IPS-18c (cell line): ENCODE measurements around the gene LNPK.

Experiments
- H3K4me3 ChIP-seq: 2 replicates; pipeline ENCODE4 v1.7.0; 2013; ENCODE audit warnings: low read depth, mild to moderate bottlenecking, low read length, moderate library complexity; ENCODE audit not compliant: insufficient read depth
- H3K9me3 ChIP-seq: one replicate; pipeline ENCODE4 v1.6.1; 2013; ENCODE audit warnings: mild to moderate bottlenecking, low read length, moderate library complexity; ENCODE audit not compliant: control insufficient read depth, insufficient read depth

LNPK gene

GRCh38 chr2:176001916-176002687 is at the start of gene LNPK:
Gene LNPK, minus strand, starts transcription at chr2:176002267. Its CDS starts 6,683 bp downstream, at chr2:175995584.
- no peaks in the 10 kb centered on the region for H3K9me3 ChIP-seq
- H3K4me3 ChIP-seq = peak within 1 kb of the TSS; percentile 78

- no peaks in the 10 kb centered on the region for H3K9me3 ChIP-seq
- no peak overlapping the region for H3K4me3 ChIP-seq
Measured at GRCh38 chr2:176039375-176039774, 37.3 kb upstream of the LNPK start.

GRCh38 chr2:176038694-176039093 is 36.6 kb upstream of the LNPK start:
- H3K4me3 ChIP-seq = no peak overlapping the region
- H3K9me3 ChIP-seq = no peaks in the 10 kb centered on the region

GRCh38 chr2:176035013-176035691 is 33.1 kb upstream of the LNPK start:
- Histone ChIP-seq H3K4me3 (no peak overlapping the region), H3K9me3 (no peaks in the 10 kb centered on the region)

GRCh38 chr2:176027806-176028205 is 25.7 kb upstream of the LNPK start:
- Histone ChIP-seq H3K4me3 (no peak overlapping the region), H3K9me3 (no peaks in the 10 kb centered on the region)

- H3K9me3 ChIP-seq = no peaks in the 10 kb centered on the region
- H3K4me3 ChIP-seq = no peak overlapping the region
Measured at GRCh38 chr2:176025932-176026331, 23.9 kb upstream of the LNPK start.

- H3K4me3 ChIP-seq = no peak overlapping the region
Measured at GRCh38 chr2:176024083-176024482, 22.0 kb upstream of the LNPK start.

GRCh38 chr2:176022048-176022447 is 20.0 kb upstream of the LNPK start:
- H3K4me3 ChIP-seq = no peak overlapping the region
- no peaks in the 10 kb centered on the region for H3K9me3 ChIP-seq

More at GRCh38 chr2:176024083-176024482, 22.0 kb upstream of the LNPK start:
- no peaks in the 10 kb centered on the region for H3K9me3 ChIP-seq

- H3K9me3 ChIP-seq = no peaks in the 10 kb centered on the region
- no peak overlapping the region for H3K4me3 ChIP-seq
Measured at GRCh38 chr2:176020400-176020799, 18.3 kb upstream of the LNPK start.

GRCh38 chr2:176018708-176019107 is 16.6 kb upstream of the LNPK start:
- peaks cover 4% of the 10 kb centered on the region for H3K9me3 ChIP-seq
- no peak overlapping the region for H3K4me3 ChIP-seq

- H3K4me3 ChIP-seq = no peak overlapping the region
Measured at GRCh38 chr2:176009445-176009844, 7.4 kb upstream of the LNPK start.

GRCh38 chr2:176004934-176005333 is 2.9 kb upstream of the LNPK start:
- Histone ChIP-seq H3K9me3 (no peaks in the 10 kb centered on the region), H3K4me3 (no peak overlapping the region)

More at GRCh38 chr2:176009445-176009844, 7.4 kb upstream of the LNPK start:
- peaks cover 4% of the 10 kb centered on the region for H3K9me3 ChIP-seq

- Histone ChIP-seq H3K9me3 (no peaks in the 10 kb centered on the region), H3K4me3 (no peak overlapping the region)
Measured at GRCh38 chr2:176003958-176004357, 1.9 kb upstream of the LNPK start.

GRCh38 chr2:176002688-176003210 is 682 bp upstream of the LNPK start:
- peak overlapping the region; percentile 78 for H3K4me3 ChIP-seq
- H3K9me3 ChIP-seq = no peaks in the 10 kb centered on the region

- Histone ChIP-seq H3K9me3 (no peaks in the 10 kb centered on the region), H3K4me3 (peak overlapping the region; percentile 78)
Measured at GRCh38 chr2:176001281-176001915, 669 bp downstream of the LNPK start.

GRCh38 chr2:175999283-175999819 is 2.7 kb downstream of the LNPK start:
- no peaks in the 10 kb centered on the region for H3K9me3 ChIP-seq
- H3K4me3 ChIP-seq = no peak overlapping the region

- Histone ChIP-seq H3K9me3 (no peaks in the 10 kb centered on the region), H3K4me3 (no peak overlapping the region)
Measured at GRCh38 chr2:175990099-175990498, 12.0 kb downstream of the LNPK start.
